OCI-LY3 (cell line): Measurements from ENCODE around the gene ZFP62.

Source experiments
- EZH2phosphoT487 ChIP-seq: fragments of 200-600 bp; shearing (Covaris generic); IDR thresholded peaks from 2 replicates; pipeline ENCODE4 v1.6.1; 2018; ENCODE audit warnings: antibody characterized with exemption, mixed run types, low read depth
- TF ChIP-seq, protein P1 (sequence below): fragments of 200-600, 300-600 bp; sonication (generic); IDR thresholded peaks from 2 replicates; pipeline ENCODE4 v1.5.1; 2014; ENCODE audit warnings: antibody characterized with exemption, low read length, low read depth

DNA sequence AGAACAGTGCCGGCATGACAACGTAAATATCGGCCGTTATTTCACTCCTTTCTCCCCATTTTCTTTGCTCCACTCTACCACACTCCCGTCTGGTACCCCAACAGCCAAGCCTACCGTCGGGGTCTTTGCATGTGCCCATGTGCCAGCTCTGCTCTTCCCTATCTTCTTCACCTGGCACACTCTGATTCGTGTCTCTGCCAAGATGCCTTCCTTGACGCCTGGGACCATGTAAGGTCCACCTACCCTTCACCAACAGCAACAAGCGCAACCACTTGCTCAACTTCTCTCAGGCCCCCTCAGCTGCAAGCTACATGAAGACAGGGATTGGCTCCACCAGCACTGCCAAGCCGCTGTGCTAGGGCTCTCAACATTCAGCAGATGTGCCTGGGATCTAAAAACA, 62.9 kb downstream of the ZFP62 start:
- TF ChIP-seq, protein P1, sequence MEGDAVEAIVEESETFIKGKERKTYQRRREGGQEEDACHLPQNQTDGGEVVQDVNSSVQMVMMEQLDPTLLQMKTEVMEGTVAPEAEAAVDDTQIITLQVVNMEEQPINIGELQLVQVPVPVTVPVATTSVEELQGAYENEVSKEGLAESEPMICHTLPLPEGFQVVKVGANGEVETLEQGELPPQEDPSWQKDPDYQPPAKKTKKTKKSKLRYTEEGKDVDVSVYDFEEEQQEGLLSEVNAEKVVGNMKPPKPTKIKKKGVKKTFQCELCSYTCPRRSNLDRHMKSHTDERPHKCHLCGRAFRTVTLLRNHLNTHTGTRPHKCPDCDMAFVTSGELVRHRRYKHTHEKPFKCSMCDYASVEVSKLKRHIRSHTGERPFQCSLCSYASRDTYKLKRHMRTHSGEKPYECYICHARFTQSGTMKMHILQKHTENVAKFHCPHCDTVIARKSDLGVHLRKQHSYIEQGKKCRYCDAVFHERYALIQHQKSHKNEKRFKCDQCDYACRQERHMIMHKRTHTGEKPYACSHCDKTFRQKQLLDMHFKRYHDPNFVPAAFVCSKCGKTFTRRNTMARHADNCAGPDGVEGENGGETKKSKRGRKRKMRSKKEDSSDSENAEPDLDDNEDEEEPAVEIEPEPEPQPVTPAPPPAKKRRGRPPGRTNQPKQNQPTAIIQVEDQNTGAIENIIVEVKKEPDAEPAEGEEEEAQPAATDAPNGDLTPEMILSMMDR: no peak
- no peak for TF ChIP-seq EZH2phosphoT487
